WTC11 (cell line): ENCODE measurements around the gene WWC1.

ENCODE experiments used
- ZNF263 ChIP-seq: sonication (generic); formaldehyde crosslinking; IDR thresholded peaks from 2 replicates; pipeline ENCODE4 v1.8.1; 2022; ENCODE audit warnings: low read depth, mild to moderate bottlenecking, moderate library complexity, missing genetic modification reagents
- TF ChIP-seq, protein P1 (sequence below): fragments of 200-600 bp; IDR thresholded peaks from 2 replicates; pipeline ENCODE4 v1.8.0; 2022; ENCODE audit warnings: antibody characterized with exemption

DNA sequence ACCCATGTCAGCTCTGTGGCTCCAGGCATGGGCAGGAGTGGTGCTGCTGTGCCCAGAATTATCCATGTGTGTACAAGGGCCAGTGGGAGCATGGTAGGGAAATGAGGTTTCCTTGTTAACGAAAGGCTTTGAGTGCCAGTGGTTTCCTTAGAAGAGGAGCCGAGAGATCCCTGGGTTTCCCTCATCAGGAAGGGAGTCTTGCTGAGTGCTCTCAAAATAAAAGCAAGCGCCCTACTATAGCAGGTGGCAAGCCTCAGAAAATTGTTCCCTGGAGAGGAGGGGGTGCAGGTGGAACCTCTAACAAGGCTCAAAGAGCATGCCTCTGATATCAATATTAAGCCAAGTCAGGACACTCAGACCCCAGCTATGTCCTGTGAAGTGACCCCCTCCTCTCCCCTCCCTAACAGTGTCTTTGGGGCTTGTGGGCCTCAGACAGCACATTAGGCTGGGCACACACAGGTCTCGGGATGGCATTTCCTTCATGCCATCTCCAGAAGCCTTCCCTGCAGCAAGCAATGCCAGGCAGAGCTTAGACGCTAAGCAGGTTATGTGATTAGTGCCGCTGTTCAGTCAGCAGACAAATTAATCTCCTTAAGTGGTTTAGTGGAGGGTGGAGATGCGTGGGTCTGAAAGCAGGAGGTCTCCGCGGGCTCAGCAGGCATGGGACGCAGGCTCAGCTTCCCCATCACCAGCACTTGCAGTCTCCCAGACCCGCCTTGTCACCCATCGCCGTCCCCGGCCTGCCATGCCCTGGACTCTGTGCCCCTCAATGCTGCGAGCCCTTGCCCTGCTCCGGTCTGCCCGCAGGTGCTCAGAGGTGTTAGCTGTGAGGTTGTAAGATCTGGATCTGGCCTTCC lies 134.8 kb downstream of the WWC1 start:
- TF ChIP-seq ZNF263 (CRISPR knock-in tag): no peak
- TF ChIP-seq, protein P1, sequence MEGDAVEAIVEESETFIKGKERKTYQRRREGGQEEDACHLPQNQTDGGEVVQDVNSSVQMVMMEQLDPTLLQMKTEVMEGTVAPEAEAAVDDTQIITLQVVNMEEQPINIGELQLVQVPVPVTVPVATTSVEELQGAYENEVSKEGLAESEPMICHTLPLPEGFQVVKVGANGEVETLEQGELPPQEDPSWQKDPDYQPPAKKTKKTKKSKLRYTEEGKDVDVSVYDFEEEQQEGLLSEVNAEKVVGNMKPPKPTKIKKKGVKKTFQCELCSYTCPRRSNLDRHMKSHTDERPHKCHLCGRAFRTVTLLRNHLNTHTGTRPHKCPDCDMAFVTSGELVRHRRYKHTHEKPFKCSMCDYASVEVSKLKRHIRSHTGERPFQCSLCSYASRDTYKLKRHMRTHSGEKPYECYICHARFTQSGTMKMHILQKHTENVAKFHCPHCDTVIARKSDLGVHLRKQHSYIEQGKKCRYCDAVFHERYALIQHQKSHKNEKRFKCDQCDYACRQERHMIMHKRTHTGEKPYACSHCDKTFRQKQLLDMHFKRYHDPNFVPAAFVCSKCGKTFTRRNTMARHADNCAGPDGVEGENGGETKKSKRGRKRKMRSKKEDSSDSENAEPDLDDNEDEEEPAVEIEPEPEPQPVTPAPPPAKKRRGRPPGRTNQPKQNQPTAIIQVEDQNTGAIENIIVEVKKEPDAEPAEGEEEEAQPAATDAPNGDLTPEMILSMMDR: no peak
